ENCODE results near the gene COG3.

Gene COG3

GRCh38 chr13:45482571-45483173 is 17.9 kb downstream of the COG3 start:
- H3K4me3 ChIP-seq (ENCODE audit: low read depth, low read length): no peak overlapping the region
- DNase-seq (ENCODE audit: low read depth): no peak
- no peak for TF ChIP-seq CTCF (IDR thresholded peaks at IDR 0.05; ENCODE audit: insufficient read depth, low read depth, low read length, missing control alignments)

- no peak overlapping the region for H3K4me3 ChIP-seq (ENCODE audit: low read depth, low read length)
- TF ChIP-seq CTCF (IDR thresholded peaks at IDR 0.05; ENCODE audit: insufficient read depth, low read depth, low read length, missing control alignments): no peak
- no peak for DNase-seq (ENCODE audit: low read depth)
Measured at GRCh38 chr13:45487604-45488003, 22.9 kb downstream of the COG3 start.

- peak; percentile 43 for TF ChIP-seq CTCF (IDR thresholded peaks at IDR 0.05; ENCODE audit: insufficient read depth, low read depth, low read length, missing control alignments)
- no peak overlapping the region for H3K4me3 ChIP-seq (ENCODE audit: low read depth, low read length)
- peak; percentile 23 for DNase-seq (ENCODE audit: low read depth)
Measured at GRCh38 chr13:45490068-45490467, 25.3 kb downstream of the COG3 start.

GRCh38 chr13:45492538-45492937 is 27.8 kb downstream of the COG3 start:
- DNase-seq (ENCODE audit: low read depth): no peak
- no peak for TF ChIP-seq CTCF (IDR thresholded peaks at IDR 0.05; ENCODE audit: insufficient read depth, low read depth, low read length, missing control alignments)
- no peak overlapping the region for H3K4me3 ChIP-seq (ENCODE audit: low read depth, low read length)

GRCh38 chr13:45496942-45497341 is 32.2 kb downstream of the COG3 start:
- no peak for TF ChIP-seq CTCF (IDR thresholded peaks at IDR 0.05; ENCODE audit: insufficient read depth, low read depth, low read length, missing control alignments)
- DNase-seq (ENCODE audit: low read depth): no peak
- H3K4me3 ChIP-seq (ENCODE audit: low read depth, low read length): no peak overlapping the region

GRCh38 chr13:45500492-45501174 is 35.9 kb downstream of the COG3 start:
- no peak for TF ChIP-seq CTCF (IDR thresholded peaks at IDR 0.05; ENCODE audit: insufficient read depth, low read depth, low read length, missing control alignments)
- no peak overlapping the region for H3K4me3 ChIP-seq (ENCODE audit: low read depth, low read length)
- no peak for DNase-seq (ENCODE audit: low read depth)

- no peak for TF ChIP-seq CTCF (IDR thresholded peaks at IDR 0.05; ENCODE audit: insufficient read depth, low read depth, low read length, missing control alignments)
- no peak for DNase-seq (ENCODE audit: low read depth)
- no peak overlapping the region for H3K4me3 ChIP-seq (ENCODE audit: low read depth, low read length)
Measured at GRCh38 chr13:45501175-45501526, 36.4 kb downstream of the COG3 start.
